GM18505 (cell line): ENCODE results near the gene FAM228B.
A peak's percentile ranks its signal among the peaks of the same experiment; 100 is the strongest.

Experiments used
- ATAC-seq: cut with Tn5 transposase; IDR thresholded peaks from one replicate; pipeline ENCODE4 v1.9.1; 2021; ENCODE audit not compliant: unreplicated experiment
- POLR2A ChIP-seq: IDR thresholded peaks from 4 replicates; pipeline ENCODE4 v1.6.1; 2011; ENCODE audit warnings: borderline replicate concordance; ENCODE audit not compliant: insufficient read depth, insufficient read length; ENCODE audit errors: extremely low read depth

Gene FAM228B

GRCh38 chr2:24207359-24207758 is 84.1 kb downstream of the FAM228B start:
- no peak for ATAC-seq
- no peak for TF ChIP-seq POLR2A

- no peak for ATAC-seq
- no peak for TF ChIP-seq POLR2A
Measured at GRCh38 chr2:24208490-24208889, 85.2 kb downstream of the FAM228B start.

GRCh38 chr2:24209389-24210105 is 86.3 kb downstream of the FAM228B start:
- no peak for TF ChIP-seq POLR2A
- ATAC-seq = no peak

- TF ChIP-seq POLR2A = no peak
- ATAC-seq = no peak
Measured at GRCh38 chr2:24210106-24210455, 86.8 kb downstream of the FAM228B start.

- ATAC-seq = no peak
- no peak for TF ChIP-seq POLR2A
Measured at GRCh38 chr2:24210723-24211122, 87.5 kb downstream of the FAM228B start.

- ATAC-seq = no peak
- TF ChIP-seq POLR2A = no peak
Measured at GRCh38 chr2:24211408-24211807, 88.1 kb downstream of the FAM228B start.

GRCh38 chr2:24214880-24215279 is 91.6 kb downstream of the FAM228B start:
- ATAC-seq = peak; percentile 95
- no peak for TF ChIP-seq POLR2A
